SU-DHL-6 (cell line): Measurements from ENCODE around the gene SMIM34.
"Not testable (repeated sequence)": the region's sequence is repeated elsewhere in the genome, so short reads cannot be mapped to it uniquely, and the experiment has no call there.

Experiments used
- H2AFZ ChIP-seq: fragments of 200-600 bp; sonication (generic); 2 replicates; pipeline ENCODE4 v1.6.1; 2014; ENCODE audit warnings: low read depth, mild to moderate bottlenecking, moderate library complexity, mixed read lengths, antibody characterized with exemption, low read length; ENCODE audit not compliant: severe bottlenecking
- H3F3A ChIP-seq: fragments of 200-600 bp; shearing (Covaris generic); 2 replicates; pipeline ENCODE4 v1.6.0; 2016; ENCODE audit warnings: antibody characterized with exemption, mild to moderate bottlenecking; ENCODE audit not compliant: insufficient read depth
- H3K27ac ChIP-seq: fragments of 200-600 bp; sonication (generic); 2 replicates; pipeline ENCODE4 v1.5.1; 2016; ENCODE audit warnings: low read depth, mild to moderate bottlenecking, low read length, moderate library complexity, mixed read lengths
- H3K27me3 ChIP-seq: fragments of 200-600 bp; sonication (generic), shearing (Covaris generic); 2 replicates; pipeline ENCODE4 v1.6.0; 2014; ENCODE audit warnings: mild to moderate bottlenecking, low read length
- H3K36me3 ChIP-seq: fragments of 200-600 bp; sonication (generic); 2 replicates; pipeline ENCODE4 v1.6.1; 2014; ENCODE audit warnings: mild to moderate bottlenecking, low read length, mixed read lengths
- H3K4me2 ChIP-seq: fragments of 300-600, 200-600 bp; shearing (Covaris generic), sonication (generic); 2 replicates; pipeline ENCODE4 v1.6.0; 2014; ENCODE audit warnings: low read length, low read depth, mild to moderate bottlenecking; ENCODE audit not compliant: poor library complexity, severe bottlenecking
- H3K4me3 ChIP-seq: fragments of 200-600 bp; sonication (generic); 2 replicates; pipeline ENCODE4 v1.5.1; 2014; ENCODE audit warnings: antibody characterized with exemption, low read length, mild to moderate bottlenecking, mixed read lengths; ENCODE audit not compliant: insufficient read depth, poor library complexity, severe bottlenecking
- H3K79me2 ChIP-seq: fragments of 200-600 bp; sonication (generic); 2 replicates; pipeline ENCODE4 v1.6.1; 2014; ENCODE audit warnings: mild to moderate bottlenecking, low read length, moderate library complexity; ENCODE audit not compliant: insufficient read depth
- H3K9ac ChIP-seq: fragments of 200-600 bp; sonication (generic); 2 replicates; pipeline ENCODE4 v1.7.0; 2014; ENCODE audit warnings: mild to moderate bottlenecking, low read length
- H3K9me2 ChIP-seq: fragments of 200-600 bp; sonication (generic); replicated peaks from 2 replicates; pipeline ENCODE4 v1.6.1; 2014; ENCODE audit warnings: low read length; ENCODE audit not compliant: insufficient read depth
- H3K9me3 ChIP-seq: fragments of 200-600 bp; sonication (generic); 2 replicates; pipeline ENCODE4 v1.6.1; 2014; ENCODE audit warnings: low read length, mixed read lengths; ENCODE audit not compliant: insufficient read depth
- H4K20me1 ChIP-seq: fragments of 200-600 bp; sonication (generic); 2 replicates; pipeline ENCODE4 v1.6.1; 2014; ENCODE audit warnings: low read depth, mild to moderate bottlenecking, antibody characterized with exemption, low read length, moderate library complexity, mixed read lengths

The SMIM34 gene

GRCh38 chr21:34404742-34405141 lies 19.0 kb downstream of the SMIM34 start:
- H3K27ac ChIP-seq, H3K4me3 ChIP-seq, H3F3A ChIP-seq, H3K27me3 ChIP-seq, H2AFZ ChIP-seq, H3K9me2 ChIP-seq, H4K20me1 ChIP-seq, H3K9me3 ChIP-seq, H3K36me3 ChIP-seq, H3K9ac ChIP-seq, H3K79me2 ChIP-seq, H3K4me2 ChIP-seq: not testable (repeated sequence)

DNA sequence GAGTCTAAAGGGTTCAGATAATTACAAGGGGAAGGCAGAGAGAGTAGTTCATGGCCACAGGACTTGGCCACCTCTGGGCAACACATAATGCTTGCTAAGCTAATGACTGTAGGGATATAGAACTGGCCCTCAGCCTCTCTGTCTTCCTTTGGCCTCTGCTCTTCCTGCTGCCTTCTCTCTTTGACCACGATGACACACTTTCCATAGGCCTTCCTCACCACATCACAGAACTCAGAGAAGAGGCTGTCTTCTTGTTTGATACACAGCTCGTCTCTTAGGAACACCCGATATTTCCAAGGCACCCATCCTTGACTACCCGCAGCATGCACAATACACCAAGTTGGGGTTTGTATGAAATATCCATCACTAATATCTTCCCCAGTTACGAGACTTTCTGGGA lies 23.2 kb downstream of the SMIM34 start:
- not testable (repeated sequence) for H3K36me3 ChIP-seq, H3K4me3 ChIP-seq, H3K9me2 ChIP-seq, H4K20me1 ChIP-seq, H2AFZ ChIP-seq, H3F3A ChIP-seq, H3K9me3 ChIP-seq, H3K27ac ChIP-seq, H3K4me2 ChIP-seq, H3K79me2 ChIP-seq, H3K9ac ChIP-seq, H3K27me3 ChIP-seq

- H3K36me3 ChIP-seq, H3K27ac ChIP-seq, H3K9me3 ChIP-seq, H3K79me2 ChIP-seq, H3F3A ChIP-seq, H2AFZ ChIP-seq, H4K20me1 ChIP-seq, H3K9ac ChIP-seq, H3K4me2 ChIP-seq, H3K4me3 ChIP-seq, H3K9me2 ChIP-seq, H3K27me3 ChIP-seq: not testable (repeated sequence)
These were observed 39.9 kb downstream of the SMIM34 start for GRCh38 chr21:34383724-34384415.

GRCh38 chr21:34383138-34383537 lies 40.6 kb downstream of the SMIM34 start:
- not testable (repeated sequence) for H3K79me2 ChIP-seq, H3K9me3 ChIP-seq, H3K4me3 ChIP-seq, H4K20me1 ChIP-seq, H3F3A ChIP-seq, H3K36me3 ChIP-seq, H3K27ac ChIP-seq, H3K4me2 ChIP-seq, H3K9ac ChIP-seq, H3K27me3 ChIP-seq, H3K9me2 ChIP-seq, H2AFZ ChIP-seq

DNA sequence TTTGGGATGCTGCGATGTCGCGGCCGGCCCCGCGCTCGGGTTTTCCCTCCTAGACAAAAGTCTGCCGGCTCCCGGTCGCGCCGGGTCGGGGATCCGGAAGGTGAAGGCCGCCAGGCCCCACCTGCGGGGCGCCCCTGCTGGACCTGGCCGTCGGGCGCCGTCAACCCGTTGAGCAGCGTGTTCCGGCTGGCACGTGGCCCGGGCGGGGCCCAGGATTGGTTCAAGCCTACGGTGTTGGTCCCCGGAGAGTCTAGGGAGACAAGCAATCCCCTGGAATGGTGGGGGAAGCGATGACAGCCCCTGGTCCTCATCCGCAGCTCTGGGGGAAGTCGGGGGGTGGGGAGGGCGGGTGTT lies 48.2 kb downstream of the SMIM34 start:
- not testable (repeated sequence) for H4K20me1 ChIP-seq, H3F3A ChIP-seq, H2AFZ ChIP-seq, H3K9ac ChIP-seq, H3K4me3 ChIP-seq, H3K36me3 ChIP-seq, H3K27ac ChIP-seq, H3K4me2 ChIP-seq, H3K9me3 ChIP-seq, H3K9me2 ChIP-seq, H3K27me3 ChIP-seq, H3K79me2 ChIP-seq

DNA sequence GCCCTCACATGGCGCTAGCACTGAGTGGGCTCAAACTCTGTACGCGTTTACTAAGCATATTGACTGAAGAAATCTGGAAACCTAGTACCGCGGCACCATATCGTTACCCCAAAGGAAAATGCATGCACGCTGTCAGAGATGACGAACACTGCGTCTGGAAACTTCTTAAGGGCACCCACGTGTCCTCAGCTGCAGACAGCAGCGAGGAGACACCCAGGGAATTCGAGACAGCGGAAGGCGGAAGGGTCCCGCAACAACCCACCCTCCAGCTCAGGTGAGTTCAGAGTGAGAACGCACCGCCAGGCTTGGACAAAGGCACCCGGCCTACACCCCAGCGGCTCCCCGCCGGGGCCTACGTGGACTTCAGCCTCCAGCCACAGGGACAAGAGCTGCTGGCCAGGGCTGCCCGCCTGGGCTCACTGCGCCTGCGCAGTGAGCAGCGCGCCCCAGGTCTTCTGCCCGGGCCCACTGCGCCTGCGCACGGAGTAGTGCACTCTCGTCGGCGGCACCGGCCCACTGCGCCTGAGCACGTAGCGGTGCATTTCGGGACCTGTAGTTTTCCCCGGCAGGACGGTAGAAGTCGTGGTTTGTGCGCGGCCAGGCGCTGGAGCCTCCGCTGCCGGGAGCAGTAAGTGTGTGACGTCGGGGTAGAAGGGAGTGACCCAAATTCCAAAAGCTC lies 48.7 kb downstream of the SMIM34 start, which contains the start of gene SMIM11:
SMIM11 (plus strand) TSS at position 568 of the 679 bp plus-strand sequence. CDS start 3,998 bp downstream, outside the sequence.
- H3K36me3 ChIP-seq, H3K27me3 ChIP-seq, H4K20me1 ChIP-seq, H3K27ac ChIP-seq, H3K9me3 ChIP-seq, H3K4me3 ChIP-seq, H3K79me2 ChIP-seq, H3K4me2 ChIP-seq, H3K9ac ChIP-seq, H3F3A ChIP-seq, H3K9me2 ChIP-seq, H2AFZ ChIP-seq: not testable (repeated sequence)

DNA sequence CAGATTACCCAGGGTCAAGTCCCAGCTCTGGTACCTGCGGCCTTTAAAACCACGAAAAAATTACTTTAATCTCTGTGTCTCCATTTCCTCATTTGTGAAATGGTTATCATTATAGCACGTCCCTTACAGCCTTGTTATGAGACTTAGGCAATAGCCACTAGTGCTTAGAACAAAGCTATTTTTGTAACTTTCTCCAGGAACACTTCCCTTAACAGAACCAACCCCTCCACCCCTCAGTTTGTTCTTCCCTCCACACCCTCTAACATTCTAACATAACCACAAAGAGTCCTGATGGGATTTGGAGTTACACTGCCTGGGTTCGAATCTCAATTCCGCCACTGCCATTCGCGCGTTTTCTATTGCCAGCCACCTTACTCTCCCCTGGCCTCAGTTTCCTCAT lies 49.3 kb downstream of the SMIM34 start:
- not testable (repeated sequence) for H3K9ac ChIP-seq, H3K27me3 ChIP-seq, H3K27ac ChIP-seq, H3K9me2 ChIP-seq, H3K9me3 ChIP-seq, H3K4me3 ChIP-seq, H3K4me2 ChIP-seq, H3K36me3 ChIP-seq, H3K79me2 ChIP-seq, H2AFZ ChIP-seq, H4K20me1 ChIP-seq, H3F3A ChIP-seq
